ENCODE results near the gene TPRG1.

- TF ChIP-seq CEBPB (IDR thresholded peaks at IDR 0.05; ENCODE audit: low read depth, low read length) (no peak), FOSL1 (IDR thresholded peaks at IDR 0.05; ENCODE audit: insufficient read depth, low read depth, low read length) (no peak), EZH2 (IDR thresholded peaks at IDR 0.05; ENCODE audit: low read depth, low read length, severe bottlenecking) (no peak), SP2 (IDR thresholded peaks at IDR 0.05; ENCODE audit: low read length) (no peak), RXRA (IDR thresholded peaks at IDR 0.05; ENCODE audit: insufficient read depth, low read depth, low read length) (no peak), POLR2AphosphoS5 (IDR thresholded peaks at IDR 0.05; ENCODE audit: low read depth, low read length) (no peak), JUN (IDR thresholded peaks at IDR 0.05; ENCODE audit: low read depth, low read length) (no peak), CREB1 (IDR thresholded peaks at IDR 0.05) (no peak), SRF (IDR thresholded peaks at IDR 0.05; ENCODE audit: low read depth, low read length) (no peak), CHD2 (IDR thresholded peaks at IDR 0.05; ENCODE audit: low read length) (no peak), USF2 (IDR thresholded peaks at IDR 0.05; ENCODE audit: low read length) (no peak)
- TF ChIP-seq, protein P1, sequence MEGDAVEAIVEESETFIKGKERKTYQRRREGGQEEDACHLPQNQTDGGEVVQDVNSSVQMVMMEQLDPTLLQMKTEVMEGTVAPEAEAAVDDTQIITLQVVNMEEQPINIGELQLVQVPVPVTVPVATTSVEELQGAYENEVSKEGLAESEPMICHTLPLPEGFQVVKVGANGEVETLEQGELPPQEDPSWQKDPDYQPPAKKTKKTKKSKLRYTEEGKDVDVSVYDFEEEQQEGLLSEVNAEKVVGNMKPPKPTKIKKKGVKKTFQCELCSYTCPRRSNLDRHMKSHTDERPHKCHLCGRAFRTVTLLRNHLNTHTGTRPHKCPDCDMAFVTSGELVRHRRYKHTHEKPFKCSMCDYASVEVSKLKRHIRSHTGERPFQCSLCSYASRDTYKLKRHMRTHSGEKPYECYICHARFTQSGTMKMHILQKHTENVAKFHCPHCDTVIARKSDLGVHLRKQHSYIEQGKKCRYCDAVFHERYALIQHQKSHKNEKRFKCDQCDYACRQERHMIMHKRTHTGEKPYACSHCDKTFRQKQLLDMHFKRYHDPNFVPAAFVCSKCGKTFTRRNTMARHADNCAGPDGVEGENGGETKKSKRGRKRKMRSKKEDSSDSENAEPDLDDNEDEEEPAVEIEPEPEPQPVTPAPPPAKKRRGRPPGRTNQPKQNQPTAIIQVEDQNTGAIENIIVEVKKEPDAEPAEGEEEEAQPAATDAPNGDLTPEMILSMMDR (IDR thresholded peaks at IDR 0.05; ENCODE audit: control extremely low read depth in 1 of 3, insufficient read depth in 1 of 3, low read depth in 1 of 3, low read length in 3 of 3): no peak
- TF ChIP-seq, protein P2, sequence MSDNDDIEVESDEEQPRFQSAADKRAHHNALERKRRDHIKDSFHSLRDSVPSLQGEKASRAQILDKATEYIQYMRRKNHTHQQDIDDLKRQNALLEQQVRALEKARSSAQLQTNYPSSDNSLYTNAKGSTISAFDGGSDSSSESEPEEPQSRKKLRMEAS (IDR thresholded peaks at IDR 0.05): no peak
Measured at GRCh38 chr3:189339996-189340395, 168.2 kb downstream of the TPRG1 start.

All from H1 (cell line).